ES-I3 (cell line): ENCODE measurements around the gene CRYBG2.

Source experiments
- H3K36me3 ChIP-seq: 2 replicates; pipeline ENCODE4 v1.6.1; 2013; ENCODE audit warnings: mild to moderate bottlenecking, low read length, control low read depth, moderate library complexity; ENCODE audit not compliant: insufficient read depth
- H3K4me1 ChIP-seq: 2 replicates; pipeline ENCODE4 v1.6.1; 2013; ENCODE audit warnings: mild to moderate bottlenecking, control low read depth, low read length; ENCODE audit not compliant: insufficient read depth
- H3K9ac ChIP-seq: 2 replicates; pipeline ENCODE4 v1.6.1; 2013; ENCODE audit warnings: low read depth, mild to moderate bottlenecking, low read length, moderate library complexity
- H3K9me3 ChIP-seq: 2 replicates; pipeline ENCODE4 v1.6.1; 2013; ENCODE audit warnings: mild to moderate bottlenecking, low read length, moderate library complexity; ENCODE audit not compliant: control insufficient read depth, insufficient read depth

CRYBG2 gene

DNA sequence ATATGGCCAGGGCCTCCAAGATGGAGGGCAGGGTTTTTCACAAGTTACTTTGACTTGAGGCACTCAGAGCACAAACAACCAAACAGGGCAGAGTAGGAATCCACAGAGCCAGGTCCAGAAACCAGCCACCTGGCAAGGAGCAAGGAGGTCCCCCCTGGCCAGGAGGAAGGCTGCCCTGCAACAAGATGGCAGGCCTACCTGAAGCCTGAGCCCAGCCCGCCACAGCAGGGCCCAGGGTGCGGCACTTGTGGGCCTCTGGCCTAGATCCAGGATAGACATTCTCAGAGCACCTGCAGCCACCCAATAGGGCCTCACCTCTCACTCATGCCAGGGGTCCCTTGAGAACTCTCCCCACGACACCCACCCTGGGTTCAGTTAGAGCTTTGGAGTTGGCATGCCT, 62.5 kb downstream of the CRYBG2 start:
- no peaks in the 10 kb centered on the region for H3K36me3 ChIP-seq
- H3K9ac ChIP-seq = no peak overlapping the region
- H3K9me3 ChIP-seq = no peaks in the 10 kb centered on the region
- H3K4me1 ChIP-seq = peaks cover 26% of the 10 kb centered on the region; the same call in 1 of the 2 replicates

DNA sequence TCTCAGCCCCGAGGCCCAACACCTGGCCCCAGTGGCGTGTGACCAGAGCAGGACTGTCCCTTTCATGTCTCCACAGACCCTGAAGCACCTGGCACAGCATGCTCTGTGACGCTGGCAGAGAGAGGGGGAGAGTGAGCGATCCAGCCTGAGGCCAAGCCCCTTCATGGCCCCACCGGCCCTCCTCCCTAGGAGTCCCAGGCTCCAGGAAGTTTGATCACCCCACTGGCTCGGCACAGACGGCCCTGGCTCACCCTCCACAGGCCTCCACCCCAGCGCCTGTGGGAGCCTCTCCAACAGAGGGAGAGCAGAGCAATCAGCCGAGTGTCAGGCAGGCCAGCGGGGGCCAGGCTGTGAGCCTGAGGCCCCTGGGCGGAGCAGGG, 63.1 kb downstream of the CRYBG2 start:
- Histone ChIP-seq H3K9ac (no peak overlapping the region), H3K4me1 (peaks cover 26% of the 10 kb centered on the region; the same call in 1 of the 2 replicates), H3K9me3 (no peaks in the 10 kb centered on the region), H3K36me3 (no peaks in the 10 kb centered on the region)

DNA sequence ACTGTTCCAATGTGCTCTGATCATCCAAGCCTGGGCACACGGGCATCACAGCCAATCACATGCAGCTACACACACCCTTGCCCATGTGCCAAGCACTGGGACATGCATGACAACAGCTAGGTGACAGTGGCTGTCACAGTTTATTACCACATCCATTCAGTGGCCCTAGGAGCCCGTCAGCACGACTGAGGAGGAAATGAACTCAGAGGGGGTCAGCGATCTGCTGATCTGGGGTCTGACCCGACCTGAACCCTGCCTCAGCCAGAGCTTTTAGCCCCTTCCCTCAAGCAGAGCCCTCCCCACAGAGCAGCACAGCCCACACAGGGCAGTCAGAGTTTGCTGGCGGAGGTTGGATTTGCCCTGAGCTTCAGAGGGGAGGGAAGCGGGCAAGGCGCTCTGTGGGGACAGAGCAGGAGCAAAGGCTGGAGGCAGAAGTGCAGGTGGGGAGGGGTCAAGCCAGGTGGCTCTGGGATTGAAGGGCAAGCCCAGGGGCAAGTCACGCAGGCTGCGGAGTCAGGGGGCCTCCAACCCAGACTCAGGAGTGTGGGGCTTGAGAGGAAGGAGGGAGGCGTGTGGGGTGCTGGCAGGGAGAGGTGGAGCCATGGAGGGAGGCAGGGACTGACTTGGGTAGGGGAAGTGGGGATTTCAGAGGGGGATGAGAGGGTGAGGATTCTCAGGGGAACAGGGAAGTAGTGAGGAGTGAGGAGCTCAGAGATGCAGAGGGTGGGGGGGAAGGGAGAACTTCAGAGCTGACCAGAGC, 63.6 kb downstream of the CRYBG2 start:
- Histone ChIP-seq H3K9ac (no peak overlapping the region), H3K4me1 (peaks cover 28% of the 10 kb centered on the region; the same call in 1 of the 2 replicates), H3K36me3 (no peaks in the 10 kb centered on the region), H3K9me3 (no peaks in the 10 kb centered on the region)

DNA sequence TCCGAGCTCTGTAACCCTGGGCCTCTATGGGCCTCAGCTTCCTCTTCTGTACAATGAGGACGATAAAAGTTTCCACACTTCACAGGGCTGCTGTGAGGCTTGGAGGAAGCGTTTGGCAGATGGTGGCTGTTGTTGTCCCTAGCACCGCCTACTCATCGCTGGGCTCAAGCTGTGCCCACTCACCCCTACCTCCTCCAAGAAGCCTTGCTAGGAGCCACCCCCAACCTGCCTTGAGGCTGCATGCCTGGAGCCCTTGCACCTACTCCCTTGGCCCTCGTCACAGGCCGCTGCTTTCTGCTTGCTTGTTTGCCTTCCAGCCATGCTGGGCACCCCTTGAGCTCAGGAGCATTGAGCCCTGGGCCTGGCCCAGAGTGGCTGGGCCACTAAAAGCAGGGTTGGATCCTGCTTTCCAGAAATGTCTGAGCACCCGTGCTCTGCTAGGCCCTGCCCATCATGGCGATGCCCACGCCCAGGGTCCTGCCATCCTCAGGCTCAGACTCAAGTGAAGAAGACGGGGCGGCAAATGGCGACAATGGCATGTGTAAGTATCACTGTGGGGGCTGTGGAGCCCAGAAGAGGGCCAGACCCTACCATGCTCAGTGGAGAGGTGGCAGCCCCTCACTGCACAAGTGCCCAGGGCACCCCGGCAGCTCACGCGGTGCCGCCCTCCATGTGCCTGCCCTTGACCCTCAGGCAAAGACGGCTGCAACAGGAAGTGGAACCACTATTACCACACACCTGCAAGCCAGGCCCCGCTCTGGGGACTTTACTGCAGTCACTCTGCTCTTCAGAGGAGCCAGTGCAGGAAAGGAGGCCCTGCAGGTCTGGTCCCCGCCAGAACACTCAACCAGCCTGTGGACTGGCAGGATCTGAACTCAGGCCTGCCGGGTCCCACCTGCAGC, 64.5 kb downstream of the CRYBG2 start:
- Histone ChIP-seq H3K36me3 (no peaks in the 10 kb centered on the region), H3K4me1 (peaks cover 29% of the 10 kb centered on the region; the same call in 1 of the 2 replicates), H3K9me3 (no peaks in the 10 kb centered on the region), H3K9ac (no peak overlapping the region)

DNA sequence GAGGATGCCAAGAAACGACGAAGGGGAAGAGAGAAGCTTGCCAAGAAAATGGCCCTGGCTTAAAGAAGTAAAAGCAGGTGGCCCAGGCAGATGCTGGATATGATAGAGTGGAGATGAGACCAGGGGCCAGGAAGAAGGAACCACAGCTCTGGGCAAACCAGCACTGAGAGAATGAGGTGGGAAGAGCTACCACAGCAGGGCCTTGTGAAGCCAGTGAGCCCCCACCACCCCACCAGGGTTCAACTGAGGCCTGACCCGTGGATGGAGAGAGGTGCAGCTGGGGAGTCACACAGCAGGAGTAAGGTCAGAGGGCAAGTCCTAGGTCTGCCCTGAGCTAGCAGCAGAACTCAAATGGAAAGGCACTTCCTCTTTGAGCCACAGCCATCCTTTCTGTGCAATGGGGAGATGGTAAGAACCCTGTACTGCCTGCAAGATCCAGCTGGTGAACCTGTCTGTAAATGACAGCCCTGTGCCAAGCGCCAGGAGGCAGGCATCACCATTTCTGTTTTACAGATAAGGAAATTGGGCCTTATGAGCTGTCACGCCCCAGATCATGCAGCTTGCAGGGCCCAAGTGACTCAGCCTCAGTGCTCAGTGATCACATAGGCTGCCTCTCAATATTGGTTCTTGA, 65.5 kb downstream of the CRYBG2 start:
- Histone ChIP-seq H3K9me3 (no peaks in the 10 kb centered on the region), H3K36me3 (no peaks in the 10 kb centered on the region), H3K9ac (no peak overlapping the region), H3K4me1 (peaks cover 29% of the 10 kb centered on the region; the same call in 1 of the 2 replicates)

DNA sequence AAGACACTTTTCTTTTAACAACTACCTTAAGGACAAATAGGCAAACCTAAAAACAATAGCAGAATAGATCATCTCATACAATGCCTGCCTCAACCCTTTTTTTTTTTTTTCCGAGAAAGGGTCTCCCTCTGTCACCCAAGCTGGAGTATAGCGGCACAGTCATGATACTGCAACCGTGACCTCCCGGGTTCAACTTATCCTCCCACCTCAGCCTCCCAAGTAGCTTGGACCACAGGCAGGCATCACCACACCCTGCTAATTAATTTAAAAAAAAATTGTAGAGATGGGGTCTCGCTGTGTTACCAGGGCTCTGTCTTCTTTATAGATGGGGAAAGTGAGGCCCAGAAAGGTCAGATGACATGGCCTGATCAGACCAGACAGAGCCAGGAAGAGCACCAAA, 66.1 kb downstream of the CRYBG2 start:
- Histone ChIP-seq H3K9me3 (no peaks in the 10 kb centered on the region), H3K36me3 (no peaks in the 10 kb centered on the region), H3K9ac (no peak overlapping the region), H3K4me1 (peaks cover 29% of the 10 kb centered on the region; the same call in 1 of the 2 replicates)

DNA sequence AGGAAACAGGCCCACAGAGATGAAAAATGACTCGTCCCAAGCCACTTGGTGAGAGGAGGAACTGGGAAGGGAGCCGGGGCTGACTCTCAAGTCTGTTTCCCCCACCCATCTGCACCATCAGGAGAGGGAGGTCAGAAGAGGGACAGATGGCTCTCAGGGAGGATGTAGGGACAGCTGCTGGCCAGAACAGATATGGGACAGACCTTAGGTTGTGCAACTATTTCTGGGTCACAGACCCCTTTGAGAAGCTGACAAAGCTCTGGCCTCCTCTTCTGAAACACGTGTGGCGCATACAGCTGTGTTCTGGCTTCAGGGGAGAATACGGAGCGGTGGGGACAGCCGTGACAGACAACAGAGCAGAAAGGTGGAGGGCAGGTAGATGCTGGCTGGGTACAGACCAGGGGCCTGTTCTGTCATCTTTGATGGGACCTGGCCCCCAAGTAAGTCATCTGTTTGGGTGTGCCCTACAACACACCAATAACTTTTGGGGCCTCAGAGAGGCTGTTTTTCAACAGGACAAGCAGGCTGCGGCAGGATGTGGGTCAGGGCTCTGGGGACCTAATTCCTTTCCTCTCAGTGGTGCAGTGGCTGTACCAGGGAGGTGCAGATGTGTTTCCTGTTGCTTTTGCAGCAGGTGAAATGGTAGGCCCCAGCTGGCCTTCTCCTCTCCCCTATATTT, 66.8 kb downstream of the CRYBG2 start:
- Histone ChIP-seq H3K36me3 (no peaks in the 10 kb centered on the region), H3K4me1 (peaks cover 29% of the 10 kb centered on the region; the same call in 1 of the 2 replicates), H3K9me3 (no peaks in the 10 kb centered on the region), H3K9ac (no peak overlapping the region)

DNA sequence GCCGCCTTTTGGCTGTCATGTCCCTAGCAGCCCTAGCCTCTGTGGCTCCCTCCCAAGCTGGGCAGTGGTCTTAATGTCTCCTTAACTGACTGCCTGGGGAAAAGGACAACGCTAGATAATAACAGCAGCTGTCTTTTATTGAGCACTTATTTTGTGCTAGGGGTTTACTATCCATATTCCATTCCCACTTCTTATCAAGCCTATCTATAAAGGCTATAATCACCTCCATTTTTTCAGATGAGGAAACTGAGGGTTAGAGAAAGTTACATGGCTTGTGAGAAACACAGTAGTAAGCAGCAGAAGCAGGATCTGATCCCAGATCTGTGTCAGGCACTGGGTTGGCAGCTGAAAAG, 67.9 kb downstream of the CRYBG2 start:
- Histone ChIP-seq H3K9me3 (no peaks in the 10 kb centered on the region), H3K4me1 (peaks cover 32% of the 10 kb centered on the region), H3K9ac (no peak overlapping the region), H3K36me3 (no peaks in the 10 kb centered on the region)

DNA sequence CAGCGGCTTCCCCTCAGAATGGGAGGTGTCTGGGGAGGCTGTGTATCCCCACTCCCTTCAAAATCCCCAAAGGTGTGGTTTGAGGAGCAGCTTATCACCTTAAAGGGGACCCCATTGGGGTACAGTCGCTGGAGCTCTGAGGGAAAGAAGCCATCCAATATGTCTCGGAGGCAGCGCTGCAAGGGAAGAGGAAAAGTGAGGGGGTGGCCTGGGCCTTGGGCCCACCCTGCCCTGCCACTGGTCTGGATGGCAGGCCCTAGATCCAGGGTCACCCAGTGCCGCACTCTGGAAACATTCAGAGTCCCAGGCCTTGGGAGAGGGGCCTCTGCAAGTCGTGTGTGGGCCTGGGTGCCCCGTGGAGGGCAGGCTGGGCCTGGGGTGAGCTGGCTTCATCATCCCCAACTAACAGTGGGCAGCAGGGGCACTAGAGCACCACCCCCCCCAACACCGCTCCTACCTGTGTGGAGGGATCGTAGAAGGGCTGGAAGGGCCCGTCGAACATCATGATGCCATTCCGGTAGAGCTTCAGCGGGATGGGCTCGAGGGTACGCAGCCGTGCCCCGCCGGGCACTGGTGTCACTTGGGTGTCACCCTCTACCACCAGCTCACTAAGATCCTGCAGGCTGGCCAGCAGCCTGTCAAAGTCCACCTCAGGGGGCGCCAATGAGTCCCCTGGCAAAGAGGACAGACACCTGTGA, 68.4 kb downstream of the CRYBG2 start:
- H3K36me3 ChIP-seq = no peaks in the 10 kb centered on the region
- H3K9ac ChIP-seq = no peak overlapping the region
- peaks cover 27% of the 10 kb centered on the region for H3K4me1 ChIP-seq
- H3K9me3 ChIP-seq = no peaks in the 10 kb centered on the region

DNA sequence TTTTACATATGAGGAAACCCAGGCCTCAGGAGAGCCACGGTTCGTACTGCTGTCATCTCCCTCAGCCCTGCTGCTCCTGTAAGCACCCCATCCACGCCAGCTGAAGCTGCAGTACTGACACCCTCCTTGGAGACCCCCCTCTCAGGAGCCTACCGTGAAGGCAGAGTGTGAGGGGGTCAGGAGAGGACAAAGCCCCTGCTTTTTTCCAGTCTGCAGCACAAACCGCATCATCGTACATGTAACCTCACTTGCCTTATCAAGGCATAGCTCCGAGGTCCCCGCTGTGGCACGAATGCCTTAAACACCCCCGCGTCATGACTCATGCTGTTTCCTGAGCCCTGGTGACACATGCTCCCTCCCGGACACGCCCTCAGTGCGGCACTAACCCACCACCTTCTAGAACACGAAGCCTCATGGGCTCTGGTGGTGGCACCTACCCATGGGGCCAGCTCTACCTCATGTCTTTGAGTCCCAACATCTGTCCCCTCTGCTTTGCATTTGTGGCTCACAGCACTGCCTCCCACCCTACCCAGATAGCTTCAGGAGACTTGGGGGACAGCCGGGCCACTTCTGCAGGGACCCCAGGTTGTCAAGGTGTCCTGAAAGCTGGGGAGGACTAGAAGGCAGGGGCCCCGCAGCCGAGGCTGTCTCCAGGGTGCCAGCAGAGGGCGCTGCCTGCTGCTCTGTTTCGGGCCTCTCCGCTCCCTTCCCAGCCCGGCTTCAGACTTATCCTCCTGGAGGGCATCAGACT, 69.2 kb downstream of the CRYBG2 start:
- Histone ChIP-seq H3K9ac (no peak overlapping the region), H3K4me1 (peaks cover 19% of the 10 kb centered on the region), H3K36me3 (no peaks in the 10 kb centered on the region), H3K9me3 (no peaks in the 10 kb centered on the region)

DNA sequence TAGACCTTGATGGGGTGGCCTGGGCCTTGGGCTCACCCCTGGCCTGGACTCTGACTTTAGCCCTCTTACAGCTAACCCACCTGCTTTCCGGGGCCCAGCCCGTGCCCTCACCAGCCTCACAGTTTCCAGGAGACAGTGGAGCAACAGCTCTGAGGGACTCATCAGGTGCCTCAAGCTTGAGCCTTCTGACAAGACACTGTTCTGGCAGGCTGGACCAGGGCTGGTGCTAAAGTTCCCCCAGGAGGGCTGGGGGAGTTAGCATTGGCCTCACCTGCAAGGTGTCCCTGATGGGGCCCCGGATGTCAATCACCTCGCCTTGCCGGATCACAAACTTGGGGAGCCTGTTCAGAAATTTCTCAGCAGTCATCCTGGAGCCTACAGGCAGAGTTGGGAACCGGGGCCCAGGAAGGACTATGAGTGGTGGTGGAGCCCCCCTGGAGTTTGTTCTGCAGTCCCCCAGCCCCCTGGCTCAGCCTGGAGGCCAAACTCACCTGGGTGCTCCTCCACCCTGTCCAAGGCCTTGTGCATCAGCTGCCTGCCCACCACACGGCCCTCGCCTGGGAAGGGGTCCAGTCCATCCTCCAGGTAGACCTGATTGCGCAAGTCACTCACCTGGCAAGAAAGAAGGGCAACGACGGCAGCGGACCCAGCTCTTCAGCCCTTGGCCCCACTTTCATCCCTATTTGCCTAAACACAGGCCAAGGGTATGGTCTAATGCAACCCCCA, 69.9 kb downstream of the CRYBG2 start:
- Histone ChIP-seq H3K9me3 (no peaks in the 10 kb centered on the region), H3K9ac (no peak overlapping the region), H3K36me3 (no peaks in the 10 kb centered on the region), H3K4me1 (peaks cover 16% of the 10 kb centered on the region)

DNA sequence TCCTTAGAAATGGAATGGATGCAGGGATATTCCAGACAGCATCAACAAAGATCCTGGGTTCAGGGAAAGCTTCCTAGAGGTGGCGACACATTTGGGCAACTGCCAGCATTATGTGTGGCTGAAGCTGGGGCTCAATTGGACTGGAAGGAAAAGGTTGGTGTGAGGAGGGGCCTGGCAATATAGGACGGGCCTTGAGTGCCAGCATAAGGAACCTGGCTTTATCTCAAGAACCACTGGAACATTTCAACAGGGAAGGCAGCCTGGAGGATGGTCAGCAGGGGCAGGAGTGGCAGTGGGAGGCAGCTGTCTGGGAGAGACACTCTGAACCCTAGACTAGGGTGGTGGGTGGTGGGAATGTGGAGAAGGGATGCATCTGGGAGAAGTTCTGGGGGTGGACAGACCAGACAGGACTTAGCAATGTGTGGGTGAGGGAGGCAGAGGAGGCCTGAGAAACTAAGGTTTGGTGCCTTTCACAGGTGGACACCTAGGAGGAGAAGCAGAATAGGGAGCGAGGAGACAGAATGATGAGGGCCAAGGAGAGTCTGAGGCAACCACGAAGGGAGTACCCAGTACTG, 70.6 kb downstream of the CRYBG2 start:
- Histone ChIP-seq H3K9ac (no peak overlapping the region), H3K36me3 (no peaks in the 10 kb centered on the region), H3K4me1 (peaks cover 17% of the 10 kb centered on the region), H3K9me3 (no peaks in the 10 kb centered on the region)
